Skin epidermis (tissue), 12 donors: ENCODE results near the gene TBX19.

Experiments
- H3K27ac ChIP-seq, 21 experiments: fragments of 200-600 bp; sonication (generic) in 11 of 21; one replicate each; pipeline ENCODE4 v1.5.0; 2020; ENCODE audit warnings: mild to moderate bottlenecking in 3 of 21, inconsistent platforms in 2 of 21, moderate library complexity in 2 of 21
- H3K4me3 ChIP-seq, 7 experiments: fragments of 200-600 bp; sonication (generic) in 2 of 7; one replicate each; pipeline ENCODE4 v1.5.0; 2020; ENCODE audit warnings: inconsistent platforms in 2 of 7, mild to moderate bottlenecking in 2 of 7, moderate library complexity in 1 of 7

Gene TBX19

DNA sequence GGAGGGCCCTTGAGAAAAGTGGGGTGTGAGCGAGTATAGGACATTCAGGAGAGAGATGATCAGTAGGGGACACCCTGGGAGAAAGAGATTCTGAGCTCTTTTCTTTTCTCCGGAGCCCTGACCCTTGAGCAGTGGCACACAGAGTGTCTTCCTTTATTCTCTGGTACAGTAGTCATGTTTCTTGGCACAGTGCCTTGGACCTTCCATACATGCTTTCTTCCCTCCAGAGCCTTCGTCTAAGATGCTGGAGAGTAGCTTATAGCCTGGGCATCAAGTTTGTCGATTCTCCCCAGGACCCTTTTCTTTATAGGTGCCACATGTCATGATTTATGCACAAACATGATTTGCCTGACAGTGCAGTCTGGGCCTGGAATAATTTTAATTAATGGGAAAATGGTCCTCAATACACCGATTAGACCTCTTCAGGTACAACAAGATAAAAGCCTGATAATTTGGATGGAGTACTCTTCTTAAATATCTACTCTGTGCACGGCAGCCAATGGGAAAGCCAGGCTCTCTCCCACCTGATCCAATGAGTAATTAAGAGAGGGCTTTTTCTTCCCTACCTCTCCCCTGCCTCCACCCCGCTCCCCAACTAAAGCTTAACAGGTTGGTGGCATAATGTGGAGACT, at the start of gene TBX19:
Gene TBX19 (plus strand): TSS at position 582 of the 632 bp plus-strand sequence. CDS start 214 bp downstream, outside the sequence.
- H3K4me3 ChIP-seq: no peak within 1 kb of the TSS

DNA sequence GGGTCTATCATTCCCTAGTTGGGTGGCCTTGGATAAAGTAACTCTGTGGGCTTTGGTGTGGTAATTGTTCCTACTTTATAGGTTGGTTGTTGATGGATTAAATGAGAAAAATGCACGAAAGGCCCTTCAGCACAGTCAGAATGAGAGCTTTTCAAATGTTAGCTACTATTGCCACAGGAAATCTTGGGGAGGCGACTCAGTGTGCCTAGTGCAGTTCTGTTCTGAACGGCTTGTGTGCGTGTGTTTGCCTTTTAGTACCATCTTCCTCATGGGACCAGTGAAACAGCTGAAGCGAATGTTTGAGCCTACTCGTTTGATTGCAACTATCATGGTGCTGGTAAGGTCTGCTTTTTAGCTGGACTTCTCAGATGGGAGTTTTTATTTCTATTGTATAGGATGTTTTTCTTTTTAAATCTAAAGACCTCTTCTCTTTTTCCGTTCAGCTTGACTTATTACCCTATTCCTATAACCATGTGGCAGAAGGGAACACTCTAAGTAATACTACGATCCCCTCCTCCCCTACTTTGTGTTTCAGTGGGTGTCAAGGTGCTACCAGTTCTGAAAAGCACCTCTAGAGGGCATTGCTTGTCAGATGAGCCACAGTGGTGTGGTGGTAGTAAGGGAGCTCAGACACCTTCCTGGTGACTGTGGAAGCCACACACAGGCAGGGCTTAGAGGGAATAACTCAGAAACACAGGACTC, 45.7 kb upstream of the TBX19 start:
- H3K27ac ChIP-seq: peak overlapping the region in 3 of 21 experiments; percentile 9 to 63 (median 52)

More for the DNA sequence above, at the start of gene TBX19:
- no peak within 1 kb of the TSS for H3K27ac ChIP-seq

DNA sequence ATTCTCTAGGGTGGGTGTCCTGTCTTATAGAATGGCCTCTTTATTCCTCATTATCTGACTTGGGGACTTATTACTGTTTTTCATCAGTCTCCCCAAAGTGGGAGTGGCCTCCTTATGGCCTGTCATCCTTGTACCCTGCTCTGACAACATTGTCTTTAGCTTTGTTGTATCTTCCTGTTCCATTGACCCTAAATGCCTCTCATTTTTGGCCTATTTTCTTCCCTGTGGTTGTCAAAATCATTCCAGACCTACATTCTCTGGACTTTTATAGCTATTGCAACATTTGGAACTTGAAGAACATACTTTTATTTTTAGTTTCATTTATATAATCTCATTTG, 45.2 kb upstream of the TBX19 start:
- no peak overlapping the region for H3K4me3 ChIP-seq
- H3K27ac ChIP-seq: peak overlapping the region in 3 of 21 experiments; percentile 9 to 63 (median 52)

More for the DNA sequence above, 45.7 kb upstream of the TBX19 start:
- H3K4me3 ChIP-seq: no peak overlapping the region

DNA sequence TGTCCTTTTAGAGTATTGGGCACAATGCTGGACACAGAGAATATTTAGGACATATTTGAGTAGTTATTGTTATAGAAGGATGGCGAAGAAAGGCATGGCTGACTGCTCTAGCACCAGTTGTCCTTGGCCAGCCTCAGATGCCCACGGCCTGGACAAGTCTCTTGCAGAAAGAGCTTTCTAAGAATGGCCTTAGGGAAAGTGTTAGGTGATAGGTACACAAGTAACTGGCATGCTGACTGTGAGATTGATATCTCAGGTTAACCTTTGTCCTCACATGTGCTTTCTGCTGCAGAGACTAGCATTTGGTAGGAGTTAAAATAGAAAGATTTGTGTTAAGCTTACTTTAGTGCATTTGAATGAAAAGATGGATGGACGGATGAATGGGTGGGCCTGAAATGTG, 44.7 kb upstream of the TBX19 start:
- Histone ChIP-seq H3K4me3 (no peak overlapping the region), H3K27ac (no peak overlapping the region)

DNA sequence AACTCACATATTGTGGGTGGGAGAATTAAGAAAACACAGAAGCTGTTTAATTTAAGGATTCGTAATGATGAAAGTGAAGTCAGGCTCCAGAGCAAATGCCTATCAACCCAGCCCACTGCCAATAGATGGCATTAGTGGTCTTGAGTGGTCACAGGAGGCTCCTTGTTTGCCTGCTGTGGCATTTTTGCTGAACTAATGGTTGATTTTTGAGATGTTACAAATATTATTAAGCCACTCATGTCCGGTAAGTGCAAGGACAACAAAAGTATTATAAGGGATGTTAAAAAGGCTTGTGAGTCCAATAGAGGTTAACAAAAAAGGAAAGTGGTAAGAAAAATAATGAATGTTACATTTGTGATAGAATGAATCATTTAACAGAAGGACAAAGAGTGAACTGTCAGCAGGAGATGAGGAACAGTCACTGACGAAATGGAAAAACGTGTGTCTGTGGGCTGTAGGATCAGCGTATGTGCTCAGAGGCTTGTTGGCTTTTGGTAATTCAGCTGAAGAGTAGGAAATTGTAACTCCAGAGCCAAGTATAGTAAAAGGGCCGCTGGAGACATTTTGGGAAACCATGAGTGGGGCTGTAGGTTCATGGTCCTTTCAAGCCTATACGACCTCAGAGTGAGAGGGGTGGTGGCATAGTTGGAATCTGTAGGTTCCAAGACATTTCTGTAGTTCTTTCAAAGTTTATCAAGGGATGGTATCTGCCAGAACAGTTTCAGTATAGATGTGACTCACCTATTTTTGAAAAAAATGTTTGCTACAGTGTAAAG, 43.7 kb upstream of the TBX19 start:
- H3K4me3 ChIP-seq: no peak overlapping the region
- H3K27ac ChIP-seq: no peak overlapping the region

DNA sequence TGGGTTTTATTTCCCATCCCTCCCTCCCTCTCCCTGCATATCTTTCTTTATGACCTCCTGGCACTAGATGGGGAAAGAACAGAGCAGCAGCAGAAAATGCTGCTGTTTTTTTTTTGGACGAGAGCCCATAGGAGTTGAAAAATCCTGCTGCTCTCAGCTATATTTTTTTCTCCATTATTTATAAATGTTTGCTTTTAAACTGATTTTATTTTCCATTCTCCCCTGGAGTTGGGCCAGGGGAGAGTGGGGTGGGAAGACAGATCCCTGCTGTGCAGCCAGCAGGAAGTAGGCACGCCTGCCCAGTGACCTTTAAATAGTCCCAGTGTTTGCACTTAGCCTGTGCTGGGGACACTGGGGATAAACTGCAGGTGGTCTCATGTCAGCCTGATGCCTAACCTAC, 37.5 kb upstream of the TBX19 start:
- H3K27ac ChIP-seq: peak overlapping the region in 6 of 21 experiments; percentile 2 to 49 (median 40)
- no peak overlapping the region for H3K4me3 ChIP-seq

DNA sequence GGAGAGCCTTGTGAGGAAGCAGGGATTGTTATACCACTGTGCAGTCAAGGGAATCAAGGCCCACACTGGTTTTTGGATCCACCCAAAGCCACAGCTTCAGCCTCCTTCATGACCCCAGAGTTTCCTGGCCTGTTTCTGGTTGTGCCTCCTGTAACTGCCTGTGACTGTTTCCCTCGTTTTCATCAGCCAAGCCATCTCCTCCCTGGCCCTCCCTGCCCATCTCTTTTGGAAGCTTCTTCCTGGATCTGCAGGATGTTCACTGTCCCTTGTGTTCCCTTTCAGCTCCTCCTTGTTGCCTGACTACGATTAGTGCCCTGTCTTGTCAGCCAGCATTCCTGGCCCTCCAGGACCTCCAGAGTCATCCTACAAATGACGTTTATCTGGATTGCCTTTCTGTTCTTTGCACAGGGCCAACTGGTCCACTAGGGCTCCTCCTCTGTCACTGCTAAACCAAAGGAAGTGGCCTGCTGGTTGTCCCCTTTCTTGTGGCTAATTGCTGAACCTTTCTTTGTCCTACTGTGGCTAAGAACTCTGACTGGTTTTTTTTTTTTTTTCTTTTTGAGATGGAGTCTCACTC, 37.0 kb upstream of the TBX19 start:
- Histone ChIP-seq H3K27ac (peak overlapping the region in 8 of 21 experiments; percentile 2 to 59 (median 48)), H3K4me3 (no peak overlapping the region)

DNA sequence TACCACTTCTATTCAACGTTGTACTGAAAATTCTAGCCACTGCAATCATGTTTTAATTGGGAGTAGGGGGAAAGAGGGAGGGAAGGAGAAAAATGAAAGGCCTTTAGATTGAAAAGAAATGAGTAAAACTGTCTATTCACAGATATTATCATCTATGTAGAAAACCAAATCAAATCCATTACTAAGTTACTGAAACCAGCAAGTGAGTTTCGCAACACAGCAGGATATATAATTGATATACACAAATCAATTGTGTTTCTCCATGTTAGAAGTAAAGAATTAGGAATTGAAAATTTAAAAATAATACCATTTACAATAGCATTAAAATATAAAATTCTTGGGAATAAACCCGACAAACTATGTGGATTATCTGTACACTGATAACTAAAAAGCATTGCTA, 35.6 kb upstream of the TBX19 start:
- H3K4me3 ChIP-seq: no peak overlapping the region
- no peak overlapping the region for H3K27ac ChIP-seq

DNA sequence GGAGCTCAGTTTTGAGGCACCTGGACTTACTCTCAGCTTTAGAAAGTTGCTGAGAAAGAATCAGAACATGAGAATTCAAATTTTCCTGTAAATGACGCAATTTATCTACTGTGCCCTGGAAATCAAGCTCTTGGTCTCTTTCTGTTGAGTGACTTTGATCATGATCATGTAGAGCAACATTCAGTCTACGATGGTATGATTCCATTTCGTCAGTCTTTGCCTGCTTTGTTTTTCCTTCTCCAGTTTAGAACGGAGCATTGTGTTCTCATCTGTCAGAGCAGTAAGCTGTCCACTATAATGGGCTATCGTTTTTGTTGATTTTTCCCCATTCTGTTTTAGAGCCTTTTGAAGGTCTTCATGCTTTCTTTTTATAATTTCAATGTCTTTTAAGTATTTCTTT, 34.2 kb upstream of the TBX19 start:
- no peak overlapping the region for H3K27ac ChIP-seq
- H3K4me3 ChIP-seq: no peak overlapping the region

DNA sequence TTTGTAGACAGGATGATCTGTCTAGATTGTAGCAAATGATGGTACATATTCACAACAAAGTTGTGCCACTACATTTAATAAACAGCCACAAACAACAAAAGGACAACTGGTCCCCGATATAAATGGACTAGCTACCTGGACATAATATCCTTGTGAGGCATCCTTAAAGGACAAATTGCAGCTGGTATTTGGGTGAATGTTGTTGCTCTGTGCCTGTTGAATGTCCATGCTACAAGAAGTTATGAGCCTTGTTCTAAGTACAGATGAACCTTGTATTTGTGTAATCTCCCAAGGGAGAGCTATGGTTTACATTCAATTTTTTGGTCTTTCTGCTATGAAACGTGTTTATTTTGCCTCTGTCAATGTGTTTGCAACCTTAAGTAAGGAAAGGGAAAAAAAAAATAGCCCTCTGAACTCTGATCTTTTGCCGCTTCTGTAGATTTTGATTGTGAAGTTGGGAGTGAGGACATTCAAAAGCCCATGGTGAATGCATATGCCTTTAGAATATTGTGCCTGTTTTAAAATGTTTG, 28.4 kb upstream of the TBX19 start:
- Histone ChIP-seq H3K4me3 (no peak overlapping the region), H3K27ac (no peak overlapping the region)

DNA sequence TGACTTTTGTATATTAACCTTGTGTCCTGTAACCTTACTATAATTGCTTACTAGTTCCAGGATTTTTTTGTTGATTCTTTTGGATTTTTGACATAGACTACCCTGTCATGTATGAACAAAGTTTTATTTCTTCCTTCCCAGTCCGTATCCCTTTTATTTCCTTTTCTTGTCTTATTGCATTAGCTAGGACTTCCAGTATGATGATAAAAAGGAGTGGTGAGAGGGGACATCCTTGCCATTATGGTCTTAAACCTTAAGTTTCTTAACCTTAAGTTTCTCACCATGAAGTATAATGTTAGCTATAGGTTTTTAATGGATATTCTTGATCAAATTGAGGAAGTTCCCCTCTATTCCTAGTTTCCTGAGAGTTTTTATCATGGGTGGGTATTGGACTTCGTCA, 24.5 kb upstream of the TBX19 start:
- Histone ChIP-seq H3K27ac (no peak overlapping the region), H3K4me3 (no peak overlapping the region)

DNA sequence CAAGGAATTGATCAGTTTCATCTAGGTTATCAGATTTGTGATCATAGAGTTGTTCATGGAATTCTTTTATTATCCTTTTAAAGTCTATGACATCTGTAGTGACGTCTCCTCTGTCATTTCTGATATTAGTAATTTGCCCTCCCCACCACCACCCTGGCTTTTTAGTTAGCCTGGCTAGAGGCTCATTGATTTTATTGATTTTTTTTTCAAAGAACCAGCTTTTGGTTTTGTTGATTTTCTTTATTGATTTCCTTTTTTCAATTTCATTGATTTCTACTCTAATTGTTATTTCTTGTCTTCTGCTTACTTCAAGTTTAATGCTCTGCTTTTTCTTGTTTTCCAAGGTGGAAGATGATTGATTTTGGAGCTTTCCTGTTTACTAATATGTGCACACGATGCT, 23.3 kb upstream of the TBX19 start:
- Histone ChIP-seq H3K4me3 (no peak overlapping the region), H3K27ac (no peak overlapping the region)

DNA sequence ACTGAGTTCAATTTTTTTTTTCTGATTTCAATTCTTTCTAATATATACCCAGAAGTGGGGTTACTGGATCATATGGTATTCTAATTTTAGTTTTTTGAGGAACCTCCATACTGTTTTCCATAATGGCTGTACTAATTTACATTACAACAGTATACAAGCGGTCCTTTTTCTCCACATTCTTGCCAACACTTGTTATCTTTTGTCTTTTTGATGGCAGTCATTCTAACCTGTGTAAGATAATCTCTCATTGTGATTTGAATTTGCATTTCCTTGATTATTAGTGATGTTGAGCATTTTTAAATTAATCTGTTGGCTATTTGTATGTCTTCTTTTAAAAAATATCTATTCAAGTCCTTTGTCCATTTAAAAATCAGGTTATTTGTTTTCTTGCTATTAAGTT, 21.1 kb upstream of the TBX19 start:
- no peak overlapping the region for H3K27ac ChIP-seq
- no peak overlapping the region for H3K4me3 ChIP-seq

DNA sequence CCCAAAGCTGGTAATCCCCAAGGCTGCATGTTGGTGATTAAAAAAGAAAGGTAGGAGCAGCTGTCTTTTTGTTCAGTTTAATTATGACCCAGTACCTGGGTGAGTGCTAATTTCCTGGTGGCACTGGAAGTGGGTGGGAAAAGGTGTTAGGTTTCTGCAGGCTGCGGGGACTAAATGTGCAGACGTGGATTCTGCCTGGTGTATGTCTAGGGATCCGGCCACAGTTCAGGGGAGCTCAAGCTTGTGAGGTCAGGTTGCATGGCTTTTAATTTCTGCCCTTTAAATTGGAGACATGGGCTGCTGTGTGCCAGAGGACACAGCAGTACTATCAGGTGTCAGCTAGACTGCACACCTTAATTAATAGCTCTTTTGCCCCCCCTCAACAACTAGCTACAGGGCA, 20.3 kb upstream of the TBX19 start:
- Histone ChIP-seq H3K27ac (no peak overlapping the region), H3K4me3 (no peak overlapping the region)

DNA sequence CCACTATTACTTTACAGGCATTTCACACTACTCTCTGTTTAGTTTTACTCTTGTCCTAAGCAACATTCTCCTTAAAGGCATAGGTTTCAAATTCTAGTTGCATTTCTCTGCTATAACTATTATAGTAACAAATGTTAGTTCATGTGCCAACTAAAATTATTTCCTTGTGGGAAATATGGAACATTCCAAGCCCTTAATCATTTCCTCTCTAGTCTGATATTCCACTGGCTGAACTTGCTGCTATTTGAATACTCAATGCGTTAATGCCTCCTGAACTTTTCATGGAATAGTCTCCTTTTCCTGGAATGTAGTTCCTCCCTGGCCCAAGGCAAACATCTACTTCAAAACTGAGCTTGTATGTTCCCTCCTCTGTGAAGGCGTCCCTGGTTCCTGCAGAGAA, 19.3 kb upstream of the TBX19 start:
- H3K27ac ChIP-seq: peak overlapping the region in 5 of 21 experiments; percentile 3 to 69 (median 40)
- H3K4me3 ChIP-seq: no peak overlapping the region

DNA sequence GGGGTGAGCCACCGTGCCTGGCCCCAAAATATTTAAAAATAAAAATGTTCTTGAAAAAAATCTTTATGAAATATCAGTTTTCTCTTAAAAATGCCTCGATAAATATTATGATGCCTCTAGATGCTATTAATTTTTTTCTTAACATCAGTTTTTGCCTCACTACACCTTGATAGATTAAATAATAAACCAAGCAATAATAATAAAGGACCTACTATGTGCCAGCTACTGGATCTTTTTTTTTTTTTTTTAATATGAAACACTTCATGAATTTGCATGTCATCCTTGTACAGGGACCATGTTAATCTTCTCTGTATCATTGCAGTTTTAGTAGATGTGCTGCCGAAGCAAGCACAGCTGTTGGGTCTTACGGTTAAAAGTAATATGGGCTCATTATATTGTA, 17.5 kb upstream of the TBX19 start:
- H3K4me3 ChIP-seq: no peak overlapping the region

DNA sequence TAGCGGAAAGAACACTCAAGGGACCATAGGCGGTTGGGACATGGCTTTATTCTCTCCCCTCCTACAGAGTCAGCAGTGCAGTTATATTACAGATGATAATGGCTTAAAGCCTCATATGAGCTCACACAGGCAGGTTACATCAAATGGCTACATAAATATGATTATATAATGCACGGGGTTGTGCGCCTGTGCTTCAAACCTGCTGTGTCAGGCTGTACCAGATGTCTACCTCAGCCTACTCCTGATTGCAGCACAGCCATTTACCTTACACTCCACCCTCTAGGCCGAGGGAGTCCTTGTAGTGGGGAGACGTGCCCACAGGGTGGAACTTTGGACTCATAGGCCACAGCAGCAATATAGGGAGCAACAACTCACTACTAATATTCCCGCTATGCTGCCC, 16.4 kb upstream of the TBX19 start:
- no peak overlapping the region for H3K27ac ChIP-seq

More for the DNA sequence above, 17.5 kb upstream of the TBX19 start:
- H3K27ac ChIP-seq: no peak overlapping the region

DNA sequence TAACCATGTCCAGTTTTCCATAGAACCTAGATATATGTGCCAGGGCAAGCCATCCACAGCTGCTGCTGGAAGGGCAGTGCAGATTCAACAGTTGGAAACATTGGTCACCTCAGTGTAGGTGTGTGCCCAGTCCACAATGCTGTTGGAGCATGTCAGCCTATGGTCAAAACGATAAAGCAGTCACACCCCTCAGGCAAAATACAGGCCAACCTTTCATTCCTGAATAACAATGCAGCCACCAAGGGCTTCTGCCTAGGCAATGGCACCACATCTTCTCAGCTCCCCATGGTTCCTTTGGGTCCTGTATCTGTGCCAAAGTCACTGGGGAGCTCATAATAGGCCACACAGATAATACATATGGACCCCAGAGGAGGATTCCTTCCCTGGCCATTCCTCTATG, 15.1 kb upstream of the TBX19 start:
- Histone ChIP-seq H3K27ac (no peak overlapping the region), H3K4me3 (no peak overlapping the region)

More for the DNA sequence above, 16.4 kb upstream of the TBX19 start:
- H3K4me3 ChIP-seq: no peak overlapping the region

DNA sequence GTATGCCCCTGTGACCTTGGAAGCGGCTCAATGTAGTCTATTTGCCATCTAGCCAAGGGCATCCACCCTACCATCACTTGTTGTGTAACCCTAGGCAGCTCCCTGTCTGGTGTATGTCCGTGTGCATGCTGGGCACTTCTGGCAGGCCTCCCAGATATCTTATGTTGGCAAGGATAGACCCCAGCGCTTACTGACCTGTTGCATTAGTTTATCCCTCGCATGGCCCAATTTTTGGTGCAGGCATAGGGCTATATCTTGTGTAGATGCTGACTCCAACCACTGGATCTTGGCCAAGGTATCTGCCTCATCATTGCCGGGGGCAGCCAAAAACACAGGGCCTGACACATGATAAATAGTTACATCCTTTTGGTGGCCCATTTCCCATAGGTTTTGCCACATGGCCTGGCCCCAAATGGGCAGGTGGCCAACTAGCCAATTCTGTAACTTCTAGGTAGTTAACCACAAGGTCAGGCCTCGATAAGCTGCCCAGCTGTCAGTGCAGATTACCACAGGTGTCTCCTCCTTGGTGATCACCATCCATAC, 14.0 kb upstream of the TBX19 start:
- no peak overlapping the region for H3K27ac ChIP-seq
- H3K4me3 ChIP-seq: no peak overlapping the region

DNA sequence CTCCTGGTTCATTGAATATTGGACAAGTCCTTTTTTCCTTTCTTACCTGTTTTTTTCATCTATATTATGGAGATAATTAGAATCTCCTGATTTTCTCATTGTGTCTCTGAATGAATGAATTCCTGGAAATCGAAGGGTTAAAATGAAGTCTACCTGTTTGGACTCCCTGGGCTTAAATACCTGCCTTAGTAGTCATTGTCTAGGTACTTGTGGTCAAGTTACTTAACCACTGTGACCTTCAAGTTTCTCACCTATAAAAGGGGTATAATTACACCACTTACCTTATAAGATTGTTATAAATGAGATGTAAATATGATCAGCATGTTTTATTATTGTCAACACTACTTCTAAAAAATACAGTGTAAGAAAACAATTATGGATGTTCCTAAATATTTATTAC, 9.0 kb upstream of the TBX19 start:
- Histone ChIP-seq H3K4me3 (no peak overlapping the region), H3K27ac (no peak overlapping the region)
